Measurements from ENCODE around the gene RECQL5.

RECQL5 gene

DNA sequence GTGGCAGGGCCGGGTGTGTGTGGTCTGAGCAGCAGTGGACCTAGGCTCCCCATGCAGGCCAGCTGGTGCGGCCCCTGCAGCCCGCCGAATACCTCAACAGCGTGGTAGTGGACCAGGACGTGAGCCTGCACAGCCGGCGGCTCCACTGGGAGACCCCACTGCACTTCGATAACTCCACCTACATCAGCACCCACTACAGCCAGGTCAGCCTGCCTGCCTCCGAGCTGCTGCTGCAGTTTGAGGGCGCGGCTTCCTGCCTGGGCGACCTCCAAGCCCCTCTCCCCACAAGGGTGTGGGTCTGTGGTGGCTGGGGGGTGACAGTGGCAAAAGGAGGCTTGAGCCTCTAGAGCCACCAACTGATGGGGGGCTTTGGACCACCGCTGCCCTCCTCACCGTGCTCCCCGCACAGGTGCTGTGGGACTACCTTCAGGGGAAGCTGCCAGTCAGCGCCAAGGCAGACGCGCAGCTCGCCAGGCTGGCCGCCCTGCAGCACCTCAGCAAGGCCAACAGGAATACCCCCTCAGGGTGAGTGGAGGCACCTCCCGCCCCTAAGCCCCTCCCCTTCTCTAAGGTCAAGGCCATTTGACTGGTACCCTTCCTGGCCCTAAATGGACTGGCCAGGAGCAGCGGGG lies 42.1 kb downstream of the RECQL5 start:
- no peak for DNase-seq (ENCODE audit: low spot score)
- TF ChIP-seq, protein P1, sequence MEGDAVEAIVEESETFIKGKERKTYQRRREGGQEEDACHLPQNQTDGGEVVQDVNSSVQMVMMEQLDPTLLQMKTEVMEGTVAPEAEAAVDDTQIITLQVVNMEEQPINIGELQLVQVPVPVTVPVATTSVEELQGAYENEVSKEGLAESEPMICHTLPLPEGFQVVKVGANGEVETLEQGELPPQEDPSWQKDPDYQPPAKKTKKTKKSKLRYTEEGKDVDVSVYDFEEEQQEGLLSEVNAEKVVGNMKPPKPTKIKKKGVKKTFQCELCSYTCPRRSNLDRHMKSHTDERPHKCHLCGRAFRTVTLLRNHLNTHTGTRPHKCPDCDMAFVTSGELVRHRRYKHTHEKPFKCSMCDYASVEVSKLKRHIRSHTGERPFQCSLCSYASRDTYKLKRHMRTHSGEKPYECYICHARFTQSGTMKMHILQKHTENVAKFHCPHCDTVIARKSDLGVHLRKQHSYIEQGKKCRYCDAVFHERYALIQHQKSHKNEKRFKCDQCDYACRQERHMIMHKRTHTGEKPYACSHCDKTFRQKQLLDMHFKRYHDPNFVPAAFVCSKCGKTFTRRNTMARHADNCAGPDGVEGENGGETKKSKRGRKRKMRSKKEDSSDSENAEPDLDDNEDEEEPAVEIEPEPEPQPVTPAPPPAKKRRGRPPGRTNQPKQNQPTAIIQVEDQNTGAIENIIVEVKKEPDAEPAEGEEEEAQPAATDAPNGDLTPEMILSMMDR (IDR thresholded peaks at IDR 0.05; ENCODE audit: extremely low read depth, missing control alignments) = no peak

DNA sequence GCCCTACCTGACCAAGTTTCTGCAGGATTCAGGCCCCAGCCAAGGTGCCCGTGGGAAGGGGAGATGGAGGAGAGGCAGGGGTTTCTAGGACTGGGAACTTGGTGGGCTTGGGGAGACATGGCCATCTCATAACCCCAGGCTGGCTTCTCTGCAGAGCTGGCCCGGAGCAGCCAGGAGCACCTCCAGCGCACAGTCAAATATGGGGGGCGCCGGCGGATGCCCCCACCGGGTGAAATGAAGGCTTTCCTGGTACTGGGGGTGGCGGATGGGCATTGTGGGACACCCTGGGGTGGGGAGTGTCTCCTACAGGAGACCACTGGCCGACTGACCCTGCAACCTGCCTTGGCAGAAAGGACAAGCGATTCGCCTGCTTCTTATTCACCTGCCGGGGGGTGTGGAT lies 42.9 kb downstream of the RECQL5 start:
- TF ChIP-seq, protein P1 (IDR thresholded peaks at IDR 0.05; ENCODE audit: extremely low read depth, missing control alignments) = no peak
- no peak for DNase-seq (ENCODE audit: low spot score)

DNA sequence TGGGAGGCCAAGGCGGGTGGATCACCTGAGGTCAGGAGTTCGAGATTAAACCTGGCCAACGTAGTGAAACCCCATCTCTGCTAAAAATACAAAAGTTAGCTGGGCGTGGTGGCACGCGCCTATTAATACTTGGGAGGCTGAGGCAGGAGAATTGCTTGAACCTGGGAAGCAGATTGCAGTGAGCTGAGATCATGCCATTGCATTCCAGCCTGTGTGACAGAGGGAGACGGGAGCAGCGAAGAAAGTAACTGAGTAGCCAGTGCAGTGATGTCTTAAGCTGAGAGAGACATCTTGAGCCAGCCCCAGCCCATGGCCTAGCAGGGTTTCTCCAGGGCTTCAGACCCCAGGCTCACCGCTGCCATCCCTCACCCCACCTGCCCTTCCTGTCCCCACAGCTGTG lies 43.6 kb downstream of the RECQL5 start:
- TF ChIP-seq, protein P1 (IDR thresholded peaks at IDR 0.05; ENCODE audit: extremely low read depth, missing control alignments) = no peak
- DNase-seq (ENCODE audit: low spot score) = no peak

DNA sequence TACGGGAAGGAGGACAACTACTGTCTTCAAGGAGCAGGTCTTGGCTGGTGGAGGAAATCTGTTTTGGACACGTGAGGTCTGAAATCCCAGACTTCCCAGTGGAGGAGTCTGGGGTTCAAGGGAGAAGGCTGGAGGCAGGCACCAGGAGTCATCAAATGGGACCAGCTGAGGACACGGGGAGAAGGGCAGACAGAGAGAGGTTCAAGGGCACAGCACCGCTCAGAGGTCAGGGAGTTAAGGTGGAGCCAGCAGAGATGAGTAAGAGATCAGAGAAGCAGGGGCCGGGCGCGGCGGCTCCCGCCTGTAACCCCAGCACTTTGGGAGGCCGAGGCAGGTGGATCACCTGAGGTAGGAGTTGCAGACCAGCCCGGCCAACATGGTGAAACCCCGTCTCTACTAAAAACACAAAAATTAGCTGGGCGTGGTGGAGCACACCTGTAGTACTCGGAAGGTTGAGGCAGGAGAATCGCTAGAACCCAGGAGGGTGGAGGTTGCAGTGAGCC lies 44.1 kb downstream of the RECQL5 start:
- TF ChIP-seq, protein P1 (IDR thresholded peaks at IDR 0.05; ENCODE audit: extremely low read depth, missing control alignments) = no peak
- no peak for DNase-seq (ENCODE audit: low spot score)

DNA sequence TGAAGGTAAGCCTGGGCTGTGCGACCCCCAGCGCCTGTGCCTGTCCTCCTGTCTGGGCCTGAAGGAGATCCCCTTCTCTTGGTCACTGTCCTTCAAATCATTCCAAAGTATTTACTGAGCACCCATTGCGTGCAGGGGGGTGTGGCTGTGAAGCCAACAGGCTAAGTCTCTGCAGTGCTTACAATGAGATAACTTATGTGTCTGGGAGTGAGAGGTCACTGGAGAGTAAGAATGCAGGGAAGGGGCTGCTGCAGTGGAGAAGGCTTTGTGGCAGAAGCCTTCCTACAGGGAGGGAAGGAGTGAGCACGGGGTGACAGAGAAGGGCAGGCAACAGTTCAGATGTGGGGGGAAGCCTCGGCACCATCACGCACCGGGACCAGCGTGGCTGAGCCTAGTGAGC lies 44.9 kb downstream of the RECQL5 start:
- TF ChIP-seq, protein P1 (IDR thresholded peaks at IDR 0.05; ENCODE audit: extremely low read depth, missing control alignments) = no peak
- no peak for DNase-seq (ENCODE audit: low spot score)

DNA sequence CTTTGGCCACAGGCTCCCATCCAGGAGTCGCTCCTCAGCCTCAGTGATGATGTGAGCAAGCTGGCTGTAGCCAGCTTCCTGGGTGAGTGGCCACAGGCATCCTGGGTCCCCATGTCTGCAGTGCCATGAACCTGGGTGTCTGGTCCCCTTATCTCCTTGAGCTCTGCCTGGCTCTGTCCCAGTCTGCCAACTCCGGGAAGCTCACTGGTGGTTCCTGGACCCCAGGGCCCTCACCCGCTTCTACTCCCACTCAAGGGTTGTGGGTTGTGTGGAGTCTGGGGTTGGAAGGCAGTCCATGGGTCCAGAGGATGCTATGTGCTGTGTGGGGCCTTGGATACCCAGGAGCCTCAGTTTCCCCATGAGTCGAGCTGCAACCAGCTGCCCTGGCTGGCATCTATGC lies 45.5 kb downstream of the RECQL5 start:
- no peak for DNase-seq (ENCODE audit: low spot score)
- TF ChIP-seq, protein P1 (IDR thresholded peaks at IDR 0.05; ENCODE audit: extremely low read depth, missing control alignments) = no peak

DNA sequence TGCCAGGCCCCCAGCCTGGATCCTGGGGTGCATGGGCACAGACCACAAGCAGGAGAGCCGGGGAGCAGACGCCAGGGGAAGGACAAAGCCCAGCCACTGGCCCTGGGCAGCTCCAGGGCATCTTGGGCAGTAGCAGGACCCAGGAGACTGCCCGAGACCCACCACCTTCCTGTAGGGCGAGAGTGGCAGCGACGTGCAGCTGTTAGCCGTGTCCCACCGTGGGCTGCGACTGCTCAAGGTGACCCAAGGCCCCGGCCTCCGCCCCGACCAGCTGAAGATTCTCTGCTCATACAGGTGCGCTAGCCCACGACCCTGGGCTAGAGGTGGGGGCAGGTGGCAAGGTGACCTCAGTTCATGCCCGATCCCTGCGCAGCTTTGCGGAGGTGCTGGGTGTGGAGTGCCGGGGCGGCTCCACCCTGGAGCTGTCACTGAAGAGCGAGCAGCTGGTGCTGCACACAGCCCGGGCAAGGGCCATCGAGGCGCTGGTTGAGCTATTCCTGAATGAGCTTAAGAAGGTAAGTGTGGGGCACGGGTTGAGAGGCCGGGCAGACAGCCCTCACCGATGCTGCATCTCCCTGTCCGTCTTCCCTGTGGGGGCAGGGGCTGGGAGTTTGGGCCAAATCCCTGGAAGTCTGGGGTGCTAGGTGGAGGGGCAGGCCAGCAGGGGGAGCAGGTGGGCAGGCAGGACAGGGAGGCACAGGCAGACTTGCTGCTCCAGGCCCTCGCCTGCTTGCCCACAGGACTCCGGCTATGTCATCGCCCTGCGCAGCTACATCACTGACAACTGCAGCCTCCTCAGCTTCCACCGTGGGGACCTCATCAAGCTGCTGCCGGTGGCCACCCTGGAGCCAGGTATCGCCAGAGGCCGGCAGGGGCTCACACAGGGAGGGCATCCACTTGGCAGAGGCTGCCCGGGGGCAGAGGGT lies 47.2 kb downstream of the RECQL5 start:
- TF ChIP-seq, protein P1 (IDR thresholded peaks at IDR 0.05; ENCODE audit: extremely low read depth, missing control alignments) = peak; percentile 27
- DNase-seq (ENCODE audit: low spot score) = peak; percentile 66

Data from GM20000 (cell line).